GM18951 (cell line): ENCODE data around the gene GRB14.

ENCODE experiments used
- POLR2A ChIP-seq: IDR thresholded peaks from 4 replicates; pipeline ENCODE4 v1.6.1; 2011; ENCODE audit warnings: mild to moderate bottlenecking; ENCODE audit not compliant: insufficient read length, insufficient read depth; ENCODE audit errors: extremely low read depth
- in situ Hi-C: fragments of 300-500 bp; cut with MboI; formaldehyde crosslinking; loops from one replicate; pipeline ENCODE4 v1.12.0; 2022; ENCODE audit warnings: low sequenced_read_pairs, mixed read lengths, inconsistent platforms; ENCODE audit not compliant: unreplicated experiment

Gene GRB14

DNA sequence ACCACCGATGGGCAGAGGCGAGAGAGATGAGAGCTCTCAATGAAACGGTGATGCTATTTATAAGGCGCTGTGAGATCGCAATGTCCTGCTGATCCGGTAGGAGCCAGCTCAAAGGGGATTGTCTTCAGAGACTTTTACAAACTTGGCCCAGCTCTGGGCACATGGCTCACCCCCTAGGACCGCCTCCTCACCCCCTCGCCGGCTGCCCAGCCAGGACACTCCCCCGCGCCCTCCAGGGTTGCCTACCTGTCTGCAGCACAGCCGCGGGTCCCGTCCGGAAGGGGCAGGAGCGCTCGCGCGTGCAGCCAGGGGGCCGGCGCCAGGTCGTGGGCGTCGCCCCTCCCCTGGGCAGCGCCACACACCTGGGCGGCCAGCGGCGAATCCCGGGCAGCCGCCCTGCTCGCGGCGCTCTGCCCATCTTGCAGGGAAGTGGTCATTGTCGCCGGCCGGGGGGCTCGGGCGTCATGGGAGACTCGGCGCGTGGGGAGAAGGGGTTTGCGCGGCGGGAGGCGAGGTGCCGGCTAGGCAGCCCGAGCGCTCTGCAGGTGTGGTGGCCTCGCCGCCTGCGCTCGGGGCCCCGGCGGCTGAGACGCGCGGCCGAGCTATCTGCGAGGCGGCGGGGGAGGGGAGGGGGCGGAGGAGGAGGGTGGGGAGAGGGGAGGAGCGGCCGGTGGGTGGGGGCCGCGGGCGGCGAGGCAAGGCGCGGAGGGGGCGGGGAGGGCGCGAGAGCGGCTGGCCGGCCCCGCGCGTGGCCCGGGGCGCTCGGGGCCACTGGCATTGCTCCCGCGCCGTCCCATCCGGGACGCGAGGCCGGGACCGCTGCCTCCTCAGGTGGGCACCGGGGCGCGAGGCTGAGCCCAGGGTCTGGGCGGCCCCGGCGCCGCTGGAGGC lies at the start of gene GRB14:
TSS of gene GRB14 (minus strand) at position 610 of the 891 bp plus-strand sequence. CDS start at position 437, 173 bp downstream.
- in situ Hi-C loops, result no loop called here
- no peak for TF ChIP-seq POLR2A

DNA sequence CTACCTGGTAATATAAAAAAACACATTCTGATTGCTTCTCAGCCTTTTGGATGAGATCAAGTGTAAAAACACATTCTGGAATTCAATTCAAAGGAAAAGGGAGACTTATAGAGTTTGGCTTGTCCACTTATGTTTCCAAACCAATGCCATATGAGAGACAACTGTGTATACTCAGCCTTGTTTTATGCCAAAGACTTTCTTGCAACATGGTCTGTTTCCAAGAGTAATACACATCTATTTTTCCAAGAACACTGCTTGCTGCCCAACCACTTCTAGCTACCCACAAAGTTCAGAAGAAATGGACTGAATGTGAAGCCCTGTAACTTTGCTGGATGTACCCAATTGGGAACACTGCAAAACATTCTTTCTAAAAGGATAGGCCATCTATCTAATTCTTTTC lies 48.0 kb upstream of the GRB14 start:
- TF ChIP-seq POLR2A, result no peak
- in situ Hi-C loops, result no loop called here

DNA sequence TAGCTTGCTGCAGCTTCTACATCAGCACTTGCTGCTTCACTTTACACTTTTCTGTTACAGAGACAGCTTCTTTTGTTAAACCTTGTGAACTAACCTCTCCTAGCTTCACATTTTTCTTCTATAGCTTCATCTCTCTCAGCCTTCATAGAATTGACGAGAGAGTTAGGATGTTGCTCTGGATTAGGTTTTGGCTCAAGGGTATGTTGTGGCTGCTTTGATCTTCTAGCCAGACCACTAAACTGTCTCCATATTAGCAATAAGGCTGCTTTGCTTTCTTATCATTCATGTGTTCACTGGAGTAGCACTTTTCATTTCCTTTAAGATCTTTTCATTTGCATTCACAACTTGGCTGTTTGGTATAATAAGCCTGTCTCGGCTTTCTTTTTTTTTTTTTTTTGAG lies 46.3 kb upstream of the GRB14 start:
- in situ Hi-C loops, result no loop called here
- no peak for TF ChIP-seq POLR2A

DNA sequence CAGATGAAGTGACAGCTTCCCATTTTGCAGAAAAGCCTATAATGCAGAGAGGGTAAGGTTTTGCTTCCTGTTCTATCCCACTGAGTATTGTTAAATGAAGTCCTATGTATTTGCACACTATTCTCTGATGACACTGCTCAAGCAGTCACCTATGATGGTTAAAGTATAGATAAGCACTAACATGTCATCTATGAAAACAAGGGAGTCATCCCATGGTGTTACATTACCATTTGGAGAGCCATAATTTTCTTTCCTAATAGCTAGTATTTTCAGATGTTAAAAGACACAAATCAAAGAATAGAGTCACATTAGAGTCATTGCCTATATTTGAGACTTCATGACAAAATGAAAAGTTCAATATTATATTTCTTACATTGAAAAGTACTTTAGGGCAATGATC lies 42.8 kb upstream of the GRB14 start:
- in situ Hi-C loops, result no loop called here
- TF ChIP-seq POLR2A, result no peak

DNA sequence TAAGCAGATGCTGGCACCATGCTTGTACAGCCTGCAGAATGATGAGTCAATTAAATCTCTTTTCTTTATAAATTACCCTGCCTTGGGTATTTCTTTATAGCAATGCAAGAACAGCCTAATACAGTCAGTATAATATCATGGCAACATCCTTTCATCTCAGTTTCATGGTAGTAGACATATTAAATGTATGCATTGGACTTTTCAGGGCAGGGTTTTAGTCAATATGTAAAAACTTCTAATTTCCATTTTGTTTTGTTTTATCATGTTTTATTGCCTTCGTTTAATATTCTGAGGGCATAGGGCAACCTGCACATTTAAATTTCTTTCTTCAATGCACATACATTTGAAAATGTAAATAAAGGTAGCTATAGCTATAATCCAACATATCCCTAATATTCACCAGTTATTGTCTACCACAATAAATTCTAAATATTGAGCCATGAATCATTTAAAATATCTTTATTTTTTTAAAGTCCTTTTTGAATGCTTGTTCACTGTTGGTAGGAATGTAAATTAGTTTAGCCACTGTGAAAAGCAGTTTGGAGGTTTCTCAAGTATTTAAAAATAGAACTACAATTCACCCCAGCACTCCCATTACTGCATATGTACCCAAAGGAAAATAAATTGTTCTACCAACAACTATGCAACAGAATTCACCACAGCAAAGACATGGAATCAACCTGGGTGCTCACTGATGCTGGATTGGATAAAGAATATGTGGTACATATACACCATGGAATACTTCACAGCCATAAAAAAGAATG lies 41.8 kb upstream of the GRB14 start:
- no peak for TF ChIP-seq POLR2A
- in situ Hi-C loops, result no loop called here

DNA sequence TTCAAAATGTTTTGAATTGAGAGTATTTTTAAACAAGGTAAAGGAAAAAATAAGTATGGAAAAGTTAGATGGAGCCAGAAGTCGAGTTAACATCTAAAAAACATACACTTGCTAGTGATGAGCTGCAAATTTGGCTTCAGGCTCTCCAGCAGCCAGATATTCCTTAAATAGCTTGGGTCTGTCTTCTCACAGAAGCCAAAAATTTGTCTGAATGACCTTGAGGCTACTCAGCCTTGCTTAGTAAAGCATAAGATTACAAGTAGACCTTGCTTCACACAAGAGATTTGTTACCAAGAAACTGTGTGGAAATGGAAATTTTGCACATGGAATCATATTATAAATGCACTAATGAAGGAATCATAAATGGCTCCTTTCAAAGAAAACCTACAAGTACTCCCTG lies 40.8 kb upstream of the GRB14 start:
- in situ Hi-C loops, result no loop called here
- TF ChIP-seq POLR2A, result no peak

DNA sequence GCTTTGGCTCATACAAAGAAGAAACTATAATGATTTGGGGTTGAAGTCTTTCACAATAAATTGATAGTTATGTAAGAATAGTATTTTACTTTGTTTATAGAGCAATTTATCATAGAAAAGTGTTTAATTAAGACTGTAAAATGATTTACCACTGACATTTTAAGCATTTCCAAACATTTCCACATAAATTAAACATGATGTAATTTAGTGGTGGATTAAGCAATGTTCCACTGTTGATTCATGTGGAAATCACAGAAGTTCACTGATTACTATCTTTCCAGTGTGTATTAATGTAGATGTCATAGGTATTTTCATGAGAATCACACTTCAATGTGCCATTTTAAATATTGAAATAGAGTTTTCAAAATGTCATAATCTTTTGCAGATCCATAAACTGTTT lies 40.1 kb upstream of the GRB14 start:
- TF ChIP-seq POLR2A, result no peak
- in situ Hi-C loops, result no loop called here

DNA sequence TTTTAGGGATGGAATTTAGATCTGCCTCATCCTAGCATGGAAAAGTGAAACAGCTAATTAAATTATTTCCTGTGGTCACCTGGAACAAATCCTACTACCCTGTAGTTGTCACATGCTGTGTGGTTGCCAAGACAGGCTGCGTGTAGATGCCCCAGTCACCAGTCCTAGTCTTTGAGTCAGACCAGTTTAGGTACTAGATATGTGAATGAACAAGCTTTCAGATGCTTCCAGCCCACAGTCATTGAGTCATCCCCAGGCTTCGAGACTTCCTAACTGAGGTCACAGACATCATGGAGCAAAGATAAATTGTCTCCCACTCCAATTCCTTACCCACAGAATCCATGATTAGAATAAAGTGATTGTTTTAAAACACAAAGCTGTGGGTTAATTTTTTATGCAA lies 35.8 kb upstream of the GRB14 start:
- no peak for TF ChIP-seq POLR2A
- in situ Hi-C loops, result no loop called here

DNA sequence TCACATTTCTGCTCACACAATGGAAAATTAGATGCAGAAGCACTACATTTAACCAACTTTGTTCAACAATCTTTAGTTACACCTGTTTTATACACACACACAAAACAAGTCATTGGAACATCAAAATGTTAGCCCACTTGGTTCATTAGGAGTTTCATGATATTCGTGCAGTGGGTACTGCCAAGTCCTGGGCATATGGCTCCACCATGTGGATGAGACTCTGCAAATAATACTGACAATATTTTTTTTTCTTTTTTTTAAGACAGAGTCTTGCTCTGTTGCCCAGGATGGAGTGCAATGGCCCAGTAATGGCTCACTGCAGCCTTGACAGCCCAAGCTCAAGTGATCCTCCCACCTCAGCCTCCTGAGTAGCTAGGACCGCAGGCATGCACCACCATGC lies 34.5 kb upstream of the GRB14 start:
- in situ Hi-C loops, result no loop called here
- no peak for TF ChIP-seq POLR2A

DNA sequence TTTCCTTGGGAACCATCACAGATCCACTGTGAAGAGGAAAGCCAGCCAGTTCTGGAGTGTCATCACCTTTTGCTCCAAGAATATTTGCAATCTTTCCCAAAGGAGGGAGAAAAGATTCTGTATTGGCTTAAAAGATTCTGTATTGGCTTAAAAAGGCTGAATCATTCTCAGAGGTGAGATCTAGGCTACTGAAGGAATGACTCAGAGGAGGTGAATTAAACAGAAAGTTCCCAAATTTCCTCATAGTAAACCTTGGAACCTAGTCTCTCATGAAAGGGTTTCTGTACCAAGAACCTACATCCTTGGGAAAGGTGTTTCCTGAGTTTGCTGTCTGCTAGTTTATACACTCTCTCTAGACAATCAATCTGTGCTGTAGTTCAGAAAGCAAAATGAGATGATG lies 34.1 kb upstream of the GRB14 start:
- in situ Hi-C loops, result no loop called here
- TF ChIP-seq POLR2A, result no peak

DNA sequence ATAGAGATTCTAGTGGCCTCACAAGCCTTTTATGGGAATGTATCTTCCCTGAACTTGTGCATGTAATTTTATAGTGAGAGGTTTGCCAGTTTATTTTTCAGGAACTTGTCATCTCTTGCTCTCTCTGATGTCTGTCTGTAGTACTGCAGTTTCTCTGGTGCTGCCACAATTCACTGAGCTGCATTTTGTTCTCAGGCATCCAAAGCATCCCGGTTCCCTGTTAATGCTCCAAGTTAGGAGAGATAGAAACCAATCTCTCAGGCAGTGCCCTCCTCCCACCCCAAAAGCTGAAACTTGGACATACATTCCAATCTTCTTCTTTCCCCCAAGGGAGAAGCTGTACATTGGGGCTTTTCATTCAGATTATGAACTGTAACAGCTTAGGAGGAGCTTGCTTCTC lies 30.1 kb upstream of the GRB14 start:
- no peak for TF ChIP-seq POLR2A
- in situ Hi-C loops, result no loop called here

DNA sequence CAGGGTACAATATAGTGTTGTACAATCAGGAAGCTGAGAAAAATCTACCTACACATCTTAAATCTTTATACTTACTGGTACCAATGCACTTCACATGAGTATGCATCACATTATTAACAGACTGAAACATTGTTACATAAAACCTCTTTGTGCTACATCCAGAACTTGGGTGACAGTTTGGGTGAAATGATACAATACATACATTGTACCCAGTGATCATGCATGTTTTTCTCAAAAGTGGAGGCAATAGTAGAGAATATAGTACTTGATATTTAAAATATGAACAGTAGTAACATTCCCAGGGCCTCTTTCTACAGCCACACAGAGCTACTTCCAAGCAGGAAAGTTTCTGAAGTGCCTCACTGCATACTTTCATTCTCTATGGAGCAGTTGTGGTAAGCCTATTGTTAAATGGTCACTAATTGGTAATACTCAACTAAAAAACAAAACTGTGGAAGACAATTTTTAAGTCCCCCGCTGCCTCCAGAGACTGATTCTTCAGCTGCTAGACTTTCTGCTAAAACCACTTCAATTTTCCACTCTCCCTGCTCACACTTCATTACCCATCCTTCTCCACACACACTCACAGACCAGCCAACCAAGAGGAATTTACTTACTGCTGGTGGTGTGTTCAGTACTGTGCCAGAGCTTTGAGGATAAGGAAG lies 22.9 kb upstream of the GRB14 start:
- no peak for TF ChIP-seq POLR2A
- in situ Hi-C loops, result no loop called here

DNA sequence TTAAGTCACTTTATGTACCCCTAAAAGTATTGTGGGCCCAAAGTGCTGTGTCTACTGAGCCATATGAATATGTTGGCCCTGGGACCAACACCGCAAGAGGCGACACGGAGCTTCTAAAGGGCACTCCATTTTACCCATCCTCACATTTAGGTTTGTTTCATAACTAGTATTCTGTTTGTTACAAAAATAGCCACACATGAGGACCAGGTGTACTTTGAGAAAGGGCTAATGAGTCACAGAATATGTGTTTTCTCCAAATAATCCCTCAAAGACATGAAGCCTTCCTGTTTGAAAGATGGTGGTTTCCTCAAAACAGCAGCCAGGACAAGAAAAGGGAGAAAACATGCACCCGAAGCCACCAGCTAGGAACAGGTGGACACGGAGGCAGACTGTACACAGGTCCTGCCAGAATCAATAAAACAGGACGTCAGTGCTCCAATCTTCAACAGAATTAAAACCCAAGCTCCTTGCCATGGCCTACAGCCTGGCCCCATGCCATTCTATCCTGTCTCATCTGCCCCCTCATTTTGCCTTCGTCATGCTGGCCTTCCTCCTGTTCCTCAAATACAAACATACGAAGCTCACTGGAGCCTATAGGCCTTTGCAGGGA lies 21.8 kb upstream of the GRB14 start:
- TF ChIP-seq POLR2A, result no peak
- in situ Hi-C loops, result no loop called here
